ENCODE results near the gene NBPF8. TPM values are rescaled to one million over a fixed set of nuclear protein-coding genes. Genes with fewer than 3 reads are reported as not detected.
"Not testable (repeated sequence)": the region's sequence is repeated elsewhere in the genome, so short reads cannot be mapped to it uniquely, and the experiment has no call there.

The NBPF8 gene
- total RNA-seq (2013; cell fraction: nucleolus; rRNA removed), result 30.3 and 32.9 TPM in 2 replicates
- total RNA-seq (2014; rRNA removed) (5.7 and 5.8 TPM in 2 replicates), total RNA-seq (2014; rRNA removed; fragmentation: Illumina TruSeq; extraction: Trizol) (6.4 and 6.6 TPM in 2 replicates), total RNA-seq (2021) (5.0 and 5.5 TPM in 2 replicates), polyA plus RNA-seq (2011; rRNA removed) (16.4 and 17.7 TPM in 2 replicates), polyA plus RNA-seq (2014; fragmentation: Illumina TruSeq; extraction: Trizol) (9.2 and 12.8 TPM in 2 replicates), polyA plus RNA-seq (2014; fragmentation: Nextera tagmentation; extraction: Ambion mirVana) (1 to 10 TPM; 1.9 to 2.8 TPM), polyA plus RNA-seq (2014; rRNA removed) (7.4 and 9.8 TPM in 2 replicates), polyA plus RNA-seq (2016; fragmentation: Nextera tagmentation; extraction: Ambion mirVana) (1 to 10 TPM; 1.7 to 1.8 TPM), polyA minus RNA-seq (2011; rRNA and poly(A)+ RNA removed) (7.4 and 8.3 TPM in 2 replicates), Bru-seq, nascent RNA (percentile 60 among the genes with signal in this experiment), BruChase-seq, experiment 1, labeled RNA remaining after a 6-hour chase (percentile 61 among the genes with signal in this experiment), BruChase-seq, experiment 2, labeled RNA remaining after a 2-hour chase (percentile 65 among the genes with signal in this experiment)
- polyA plus RNA-seq (2011; ENCODE audit: low read depth), result 6.9 TPM
- polyA plus RNA-seq (2011; cell fraction: cytosol; rRNA removed), result 7.3 and 7.8 TPM in 2 replicates
- polyA plus RNA-seq (2011; cell fraction: nucleus; rRNA removed), result 44.9 and 54.4 TPM in 2 replicates
- polyA plus RNA-seq (2012), result 6.3 and 8.6 TPM in 2 replicates
- polyA minus RNA-seq (2011; cell fraction: cytosol; rRNA and poly(A)+ RNA removed), result 2.3 and 2.7 TPM in 2 replicates
- polyA minus RNA-seq (2011; cell fraction: nucleus; rRNA and poly(A)+ RNA removed), result 7.7 and 8.0 TPM in 2 replicates
- long read RNA-seq, experiment 1, partial matches to known transcripts, result 0 of 3 reads
- long read RNA-seq, experiment 1, other reads (novel, unspliced or antisense), result 3 of 3 reads
- long read RNA-seq, experiment 2, partial matches to known transcripts, result 7 of 12 reads
- long read RNA-seq, experiment 2, other reads (novel, unspliced or antisense), result 5 of 12 reads

- H3K4me2 ChIP-seq (ENCODE audit: control insufficient read depth, insufficient read depth), result peak within 1 kb of the TSS; percentile 48; the same call in 1 of the 2 replicates
- H3K9ac ChIP-seq (ENCODE audit: control insufficient read depth, insufficient read depth, low read length), result peak within 1 kb of the TSS; percentile 62
- intact Hi-C loops (cut with micrococcal nuclease; ENCODE audit: unreplicated experiment); SMC1A ChIA-PET (ENCODE audit: uncharacterized antibody, unreplicated experiment); H4K20me1 ChIP-seq (ENCODE audit: control insufficient read depth, insufficient read depth); CTCF ChIA-PET; H3K9me3 ChIP-seq (replicated peaks; ENCODE audit: control insufficient read depth, insufficient read depth, low read length); RAD21 ChIA-PET (ENCODE audit: unreplicated experiment); DNase-seq (ENCODE audit: low read depth, low spot score); H3K79me2 ChIP-seq (ENCODE audit: control insufficient read depth, insufficient read depth, low read length); H3K27me3 ChIP-seq (replicated peaks in 1 of 2; ENCODE audit: control insufficient read depth in 2 of 2, insufficient read depth in 2 of 2, low read length in 1 of 2); H3K4me1 ChIP-seq (ENCODE audit: control insufficient read depth, insufficient read depth, low read length); BruUV-seq (replicated peaks); POLR2A ChIA-PET; in situ Hi-C loops (cut with MboI); H3K36me3 ChIP-seq (ENCODE audit: control insufficient read depth in 2 of 2, insufficient read depth in 2 of 2, low read length in 1 of 2); FAIRE-seq: not testable (repeated sequence)
- H2AFZ ChIP-seq (ENCODE audit: control insufficient read depth, low read depth, low read length), result peak within 1 kb of the TSS; percentile 63
- ATAC-seq, result peak; percentile 99
- peak within 1 kb of the TSS; percentile 83 for H3K4me3 ChIP-seq
- 0 out of 2 replicates have a peak, but pooled peaks have one; percentile 30 for TF ChIP-seq POLR2A (IDR thresholded peaks at IDR 0.05; ENCODE audit: low read depth, low read length)
- WGBS (ENCODE audit: insufficient coverage, insufficient replicate concordance, low lambda C conversion rate, missing lambda C conversion rate), result under 1% methylated on average over 32 of the region's 64 CpGs
- H3K27ac ChIP-seq (ENCODE audit: control insufficient read depth, insufficient read depth), result peak within 1 kb of the TSS; percentile 48
Observed at GRCh38 chr1:120414911-120415480, at the start of gene NBPF8. Gene NBPF8, plus strand, starts transcription at chr1:120415035. Its CDS starts 21,488 bp downstream, at chr1:120436523.

GRCh38 chr1:120367709-120368108 lies 47.1 kb upstream of the NBPF8 start:
- DNase-seq (ENCODE audit: low read depth, low spot score); H3K4me1 ChIP-seq (ENCODE audit: control insufficient read depth, insufficient read depth, low read length); POLR2A ChIA-PET; BruUV-seq (replicated peaks); SMC1A ChIA-PET (ENCODE audit: uncharacterized antibody, unreplicated experiment); H4K20me1 ChIP-seq (ENCODE audit: control insufficient read depth, insufficient read depth); H3K27me3 ChIP-seq (replicated peaks in 1 of 2; ENCODE audit: control insufficient read depth in 2 of 2, insufficient read depth in 2 of 2, low read length in 1 of 2); H3K4me2 ChIP-seq (ENCODE audit: control insufficient read depth, insufficient read depth); CTCF ChIA-PET; H3K9ac ChIP-seq (ENCODE audit: control insufficient read depth, insufficient read depth, low read length); H3K27ac ChIP-seq (ENCODE audit: control insufficient read depth, insufficient read depth); H2AFZ ChIP-seq (ENCODE audit: control insufficient read depth, low read depth, low read length); H3K36me3 ChIP-seq (ENCODE audit: control insufficient read depth in 2 of 2, insufficient read depth in 2 of 2, low read length in 1 of 2); RAD21 ChIA-PET (ENCODE audit: unreplicated experiment); intact Hi-C loops (cut with micrococcal nuclease; ENCODE audit: unreplicated experiment); ATAC-seq; H3K9me3 ChIP-seq (replicated peaks; ENCODE audit: control insufficient read depth, insufficient read depth, low read length); H3K79me2 ChIP-seq (ENCODE audit: control insufficient read depth, insufficient read depth, low read length); in situ Hi-C loops (cut with MboI); H3K4me3 ChIP-seq; FAIRE-seq: not testable (repeated sequence)
- WGBS (ENCODE audit: insufficient coverage, insufficient replicate concordance, low lambda C conversion rate, missing lambda C conversion rate), result 90% methylated on average over 6 of the region's 6 CpGs

GRCh38 chr1:120386651-120387050 lies 28.2 kb upstream of the NBPF8 start:
- BruUV-seq (replicated peaks); H2AFZ ChIP-seq (ENCODE audit: control insufficient read depth, low read depth, low read length); H3K79me2 ChIP-seq (ENCODE audit: control insufficient read depth, insufficient read depth, low read length); H3K36me3 ChIP-seq (ENCODE audit: control insufficient read depth in 2 of 2, insufficient read depth in 2 of 2, low read length in 1 of 2); H3K4me3 ChIP-seq; ATAC-seq; H3K9ac ChIP-seq (ENCODE audit: control insufficient read depth, insufficient read depth, low read length); in situ Hi-C loops (cut with MboI); SMC1A ChIA-PET (ENCODE audit: uncharacterized antibody, unreplicated experiment); H3K4me2 ChIP-seq (ENCODE audit: control insufficient read depth, insufficient read depth); H3K4me1 ChIP-seq (ENCODE audit: control insufficient read depth, insufficient read depth, low read length); RAD21 ChIA-PET (ENCODE audit: unreplicated experiment); DNase-seq (ENCODE audit: low read depth, low spot score); H3K27me3 ChIP-seq (replicated peaks in 1 of 2; ENCODE audit: control insufficient read depth in 2 of 2, insufficient read depth in 2 of 2, low read length in 1 of 2); POLR2A ChIA-PET; H3K9me3 ChIP-seq (replicated peaks; ENCODE audit: control insufficient read depth, insufficient read depth, low read length); FAIRE-seq; H4K20me1 ChIP-seq (ENCODE audit: control insufficient read depth, insufficient read depth); CTCF ChIA-PET; intact Hi-C loops (cut with micrococcal nuclease; ENCODE audit: unreplicated experiment); H3K27ac ChIP-seq (ENCODE audit: control insufficient read depth, insufficient read depth): not testable (repeated sequence)
- WGBS (ENCODE audit: insufficient coverage, insufficient replicate concordance, low lambda C conversion rate, missing lambda C conversion rate), result 35% methylated on average over 4 of the region's 5 CpGs
